ENCODE measurements around the gene POLN.
"Not testable (repeated sequence)": the region's sequence is repeated elsewhere in the genome, so short reads cannot be mapped to it uniquely, and the experiment has no call there.

POLN gene

DNA sequence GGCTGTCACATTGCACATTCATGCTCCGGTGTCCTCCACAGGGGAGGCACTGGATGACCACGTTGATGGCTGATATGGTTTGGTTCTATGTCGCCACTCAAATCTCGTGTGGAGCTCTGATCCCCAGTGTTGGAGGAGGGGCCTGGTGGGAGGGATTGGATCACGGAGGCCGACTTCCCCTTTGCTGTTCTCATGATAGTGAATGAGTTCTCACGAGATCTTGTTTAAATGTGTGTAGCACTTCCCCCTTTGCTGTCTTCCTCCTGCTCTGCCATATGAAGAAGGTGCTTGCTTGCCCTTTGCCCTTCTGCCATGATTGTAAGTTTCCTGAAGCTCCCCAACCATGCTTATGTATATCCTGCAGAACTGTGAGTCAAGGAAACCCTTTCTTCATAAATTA, 205.1 kb downstream of the POLN start:
- ChIA-PET POLR2A (no interaction called here), CTCF (interaction anchor here (0.8 to 1.3 kb wide), 2 partner anchors 12 to 29 kb away, joined by 3 to 4 read pairs; partner anchors contain the start of gene NELFA)
- TF ChIP-seq, protein P1, sequence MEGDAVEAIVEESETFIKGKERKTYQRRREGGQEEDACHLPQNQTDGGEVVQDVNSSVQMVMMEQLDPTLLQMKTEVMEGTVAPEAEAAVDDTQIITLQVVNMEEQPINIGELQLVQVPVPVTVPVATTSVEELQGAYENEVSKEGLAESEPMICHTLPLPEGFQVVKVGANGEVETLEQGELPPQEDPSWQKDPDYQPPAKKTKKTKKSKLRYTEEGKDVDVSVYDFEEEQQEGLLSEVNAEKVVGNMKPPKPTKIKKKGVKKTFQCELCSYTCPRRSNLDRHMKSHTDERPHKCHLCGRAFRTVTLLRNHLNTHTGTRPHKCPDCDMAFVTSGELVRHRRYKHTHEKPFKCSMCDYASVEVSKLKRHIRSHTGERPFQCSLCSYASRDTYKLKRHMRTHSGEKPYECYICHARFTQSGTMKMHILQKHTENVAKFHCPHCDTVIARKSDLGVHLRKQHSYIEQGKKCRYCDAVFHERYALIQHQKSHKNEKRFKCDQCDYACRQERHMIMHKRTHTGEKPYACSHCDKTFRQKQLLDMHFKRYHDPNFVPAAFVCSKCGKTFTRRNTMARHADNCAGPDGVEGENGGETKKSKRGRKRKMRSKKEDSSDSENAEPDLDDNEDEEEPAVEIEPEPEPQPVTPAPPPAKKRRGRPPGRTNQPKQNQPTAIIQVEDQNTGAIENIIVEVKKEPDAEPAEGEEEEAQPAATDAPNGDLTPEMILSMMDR (IDR thresholded peaks at IDR 0.05; ENCODE audit: control extremely low read depth, extremely low read depth, low read depth, missing control alignments), result no peak
- no peak for DNase-seq (ENCODE audit: extremely low spot score)

DNA sequence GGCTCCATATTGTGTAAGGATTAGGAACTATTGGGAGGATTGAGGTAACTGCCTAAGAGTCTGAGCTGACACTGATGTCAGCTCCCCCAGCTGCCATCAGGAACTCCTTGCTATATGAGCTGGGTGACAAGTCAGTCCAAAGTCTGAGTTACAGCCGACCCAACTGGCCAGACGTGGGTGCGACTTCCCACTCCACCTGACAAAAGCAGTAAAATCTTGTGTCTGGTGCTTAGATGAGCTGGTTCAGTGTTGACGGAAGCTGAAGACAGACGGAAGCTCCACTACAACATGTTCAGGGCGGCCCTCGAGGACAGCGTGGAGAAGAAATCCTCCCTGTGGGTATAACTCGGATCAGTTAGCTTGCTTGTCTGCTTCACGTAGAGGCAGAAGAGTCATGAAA, 205.6 kb downstream of the POLN start:
- TF ChIP-seq, protein P1 (IDR thresholded peaks at IDR 0.05; ENCODE audit: control extremely low read depth, extremely low read depth, low read depth, missing control alignments), result no peak
- POLR2A ChIA-PET, result no interaction called here
- DNase-seq (ENCODE audit: extremely low spot score), result no peak
- CTCF ChIA-PET, result interaction anchor here (0.8 to 1.3 kb wide), 2 partner anchors 13 to 28 kb away, joined by 3 to 4 read pairs; partner anchors contain the start of gene NELFA

DNA sequence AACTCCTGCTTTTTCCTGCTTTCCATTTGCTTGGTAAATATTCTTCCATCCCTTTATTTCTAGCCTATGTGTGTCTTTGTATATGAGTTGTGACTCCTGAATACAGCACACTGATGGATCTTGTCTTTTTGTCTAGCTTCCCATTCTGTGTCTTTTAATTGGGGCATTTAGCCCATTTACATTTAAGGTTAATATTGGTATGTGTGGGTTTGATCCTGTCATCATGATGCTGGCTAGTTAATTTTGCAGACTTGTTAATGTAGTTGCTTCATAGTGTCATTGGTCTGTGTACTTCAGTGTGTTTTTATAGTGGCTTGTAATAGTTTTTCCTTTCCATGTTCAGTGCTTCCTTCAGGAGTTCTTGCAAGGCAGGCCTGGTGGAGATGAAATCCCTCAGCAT, 210.8 kb downstream of the POLN start:
- POLR2A ChIA-PET; CTCF ChIA-PET; DNase-seq (ENCODE audit: extremely low spot score): not testable (repeated sequence)

DNA sequence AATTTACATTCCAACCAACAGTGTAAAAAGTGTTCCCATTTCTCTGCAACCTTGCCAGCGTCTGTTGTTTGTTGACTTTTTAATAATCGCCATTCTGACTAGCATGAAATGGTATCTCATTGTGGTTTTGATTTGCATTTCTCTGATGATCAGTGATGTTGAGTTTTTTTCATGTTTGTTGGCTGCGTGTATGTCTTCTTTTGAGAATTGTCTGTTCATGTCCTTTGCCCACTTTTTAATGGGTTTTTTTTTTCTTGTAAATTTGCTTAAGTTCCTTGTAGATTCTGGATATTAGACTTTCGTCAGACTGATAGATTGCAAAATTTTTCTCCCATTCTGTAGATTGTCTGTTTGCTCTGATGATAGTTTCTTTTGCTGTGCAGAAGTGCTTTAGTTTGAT, 214.8 kb downstream of the POLN start:
- DNase-seq (ENCODE audit: extremely low spot score); CTCF ChIA-PET; POLR2A ChIA-PET: not testable (repeated sequence)

DNA sequence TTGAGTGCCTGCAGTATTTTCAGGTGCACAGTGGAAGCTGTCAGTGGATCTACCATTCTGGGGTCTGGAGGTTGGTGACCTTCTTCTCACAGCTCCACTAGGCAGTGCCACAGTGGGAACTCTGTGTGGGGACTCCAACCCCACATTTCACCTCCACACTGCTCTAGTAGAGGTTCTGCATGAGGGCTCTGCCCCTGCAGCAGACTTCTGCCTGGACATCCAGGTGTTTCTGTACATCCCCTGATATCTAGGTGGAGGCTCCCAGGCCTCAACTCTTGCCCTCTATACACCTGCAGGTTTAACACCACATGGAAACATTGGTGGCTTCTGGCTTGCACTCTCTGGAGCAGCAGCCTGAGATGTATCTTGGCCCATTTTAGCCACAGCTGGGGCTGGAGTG, 216.1 kb downstream of the POLN start:
- POLR2A ChIA-PET, result no interaction called here
- CTCF ChIA-PET, result interaction anchor here (1.2 kb wide), 1 partner anchor 10 kb away, joined by 3 read pairs; no protein-coding TSS in a partner anchor
- TF ChIP-seq, protein P1 (IDR thresholded peaks at IDR 0.05; ENCODE audit: control extremely low read depth, extremely low read depth, low read depth, missing control alignments), result no peak
- DNase-seq (ENCODE audit: extremely low spot score), result no peak

DNA sequence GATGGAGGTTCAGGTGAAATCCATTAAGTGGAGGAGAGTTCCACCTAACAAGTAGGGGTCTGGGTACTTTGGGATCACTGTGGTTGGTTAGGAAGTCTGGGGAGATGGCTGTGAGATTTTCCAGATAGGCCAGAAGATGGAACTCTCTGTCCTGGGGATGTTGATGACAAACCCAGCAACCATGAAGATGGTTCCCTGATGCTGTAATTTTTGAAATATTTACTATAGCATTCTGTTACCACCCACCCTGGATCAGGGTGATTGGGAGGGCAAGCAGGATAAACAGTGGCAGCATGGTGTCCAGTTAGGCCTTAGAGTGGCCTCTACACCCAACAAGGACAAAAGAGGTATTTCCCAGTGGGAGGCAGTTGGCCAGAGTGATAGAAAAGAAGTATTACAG, 217.2 kb downstream of the POLN start:
- ChIA-PET POLR2A (no interaction called here), CTCF (no interaction called here)
- TF ChIP-seq, protein P1 (IDR thresholded peaks at IDR 0.05; ENCODE audit: control extremely low read depth, extremely low read depth, low read depth, missing control alignments), result no peak
- DNase-seq (ENCODE audit: extremely low spot score), result no peak
